ACHN (cell line): Measurements from ENCODE around the gene GSAP.
A peak's percentile ranks its signal among the peaks of the same experiment; 100 is the strongest.

ENCODE experiments used
- DNase-seq: peaks from one replicate; pipeline ENCODE4 v3.0.0-alpha.2; 2015
- in situ Hi-C: cut with HindIII; loops from 2 replicates; pipeline ENCODE4 v1.10.0; 2017; ENCODE audit warnings: low sequenced_read_pairs, low pct_ligation_motif_present, low pct_unique_long_range_greater_than_20kb

Gene GSAP

DNA sequence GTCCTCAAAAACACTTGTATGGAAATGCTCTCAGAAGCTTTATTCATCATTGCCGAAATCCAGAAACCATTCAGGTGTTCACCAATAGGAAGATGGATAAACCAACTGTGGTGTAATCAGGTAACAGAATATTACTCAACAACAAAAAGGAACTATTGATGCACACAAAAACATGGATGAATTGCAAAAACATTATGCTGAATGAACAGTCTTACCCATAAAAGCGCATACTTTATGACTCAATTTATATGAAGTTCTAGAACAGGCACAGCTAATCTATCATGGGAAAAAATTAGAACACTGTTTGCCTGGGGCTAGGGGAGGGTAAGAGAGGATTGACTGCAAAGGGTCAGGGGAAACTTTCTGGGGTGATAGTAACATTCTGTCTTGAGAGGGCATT is 26.9 kb upstream of the GSAP start:
- DNase-seq, result no peak
- in situ Hi-C loops, result no loop called here

DNA sequence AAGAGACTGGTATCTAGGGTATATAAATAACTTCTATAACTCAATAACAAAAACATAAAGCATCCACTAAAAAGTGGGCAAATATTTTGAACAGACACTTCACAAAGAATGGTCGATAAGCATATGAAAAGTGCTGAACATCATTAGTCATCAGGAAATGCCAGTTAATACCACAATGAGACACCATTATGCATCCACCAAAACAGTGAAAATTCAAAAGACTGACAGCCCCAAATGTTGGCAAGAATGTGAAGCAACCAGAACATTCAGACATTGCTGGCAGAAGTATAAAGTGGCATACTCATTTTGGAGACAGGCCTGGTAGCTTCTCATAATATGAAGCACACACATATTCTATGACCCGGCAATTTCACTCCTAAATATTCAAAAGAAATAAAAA is 26.5 kb upstream of the GSAP start:
- in situ Hi-C loops, result no loop called here
- peak; percentile 19 for DNase-seq

DNA sequence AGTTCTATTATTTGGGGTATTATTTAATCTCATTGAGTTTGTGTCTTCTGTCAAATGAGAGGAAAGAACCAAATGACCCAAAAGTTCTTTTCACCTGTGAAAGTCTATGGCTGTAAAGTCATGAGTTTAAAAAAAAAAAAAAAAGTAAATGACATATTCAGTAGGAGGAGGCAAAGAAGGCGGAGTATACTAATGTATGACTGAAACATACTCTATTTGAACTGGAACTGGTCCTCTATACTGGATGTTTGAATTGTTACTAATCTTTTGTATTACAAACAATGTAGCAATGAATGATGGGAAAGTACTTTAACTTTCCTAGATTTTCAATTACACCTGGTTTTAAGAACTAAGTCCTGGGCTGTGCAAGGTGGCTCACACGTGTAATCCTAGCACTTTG is 24.9 kb upstream of the GSAP start:
- in situ Hi-C loops, result no loop called here
- no peak for DNase-seq

DNA sequence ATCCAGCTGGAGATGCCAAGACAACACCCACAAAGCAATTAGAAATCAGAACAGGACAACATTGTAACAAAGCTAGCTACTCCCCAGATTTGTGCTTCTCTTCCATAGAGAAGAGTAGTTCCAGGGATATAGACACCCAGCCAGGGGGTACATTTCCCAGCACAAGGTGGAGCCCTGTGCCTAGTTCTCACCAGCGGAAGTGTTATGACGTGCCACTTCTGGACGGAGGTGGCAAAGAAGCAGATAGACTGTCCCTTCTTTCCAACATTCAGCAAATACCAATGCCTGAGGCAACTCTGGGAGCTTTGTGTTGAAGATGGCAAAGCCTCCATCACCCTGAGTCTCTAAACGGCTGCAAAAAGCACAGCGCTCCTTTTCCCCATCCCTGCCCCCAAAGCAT is 23.4 kb upstream of the GSAP start:
- in situ Hi-C loops, result no loop called here
- DNase-seq, result peak; percentile 58

DNA sequence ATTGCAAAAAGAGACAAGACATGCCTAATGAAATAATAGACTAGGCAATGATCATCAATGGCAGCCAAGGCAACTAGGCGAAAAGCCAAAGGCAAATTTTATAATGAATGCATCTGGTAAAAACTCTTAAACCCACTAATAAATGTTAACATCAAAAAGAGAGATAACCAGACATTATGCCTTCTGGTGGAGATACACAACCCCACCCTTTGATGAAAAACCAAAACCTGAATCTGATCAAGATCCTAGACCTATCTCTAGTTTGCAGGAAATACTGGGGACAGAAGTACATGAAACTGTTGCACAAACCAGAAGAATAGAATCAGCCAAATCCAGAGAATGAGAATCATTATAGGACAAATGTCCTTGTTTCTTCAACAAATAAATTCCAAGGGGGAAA is 22.0 kb upstream of the GSAP start:
- in situ Hi-C loops, result no loop called here
- DNase-seq, result no peak

GRCh38 chr7:77434570-77435275 is 18.6 kb upstream of the GSAP start:
- in situ Hi-C loops, result no loop called here
- no peak for DNase-seq

DNA sequence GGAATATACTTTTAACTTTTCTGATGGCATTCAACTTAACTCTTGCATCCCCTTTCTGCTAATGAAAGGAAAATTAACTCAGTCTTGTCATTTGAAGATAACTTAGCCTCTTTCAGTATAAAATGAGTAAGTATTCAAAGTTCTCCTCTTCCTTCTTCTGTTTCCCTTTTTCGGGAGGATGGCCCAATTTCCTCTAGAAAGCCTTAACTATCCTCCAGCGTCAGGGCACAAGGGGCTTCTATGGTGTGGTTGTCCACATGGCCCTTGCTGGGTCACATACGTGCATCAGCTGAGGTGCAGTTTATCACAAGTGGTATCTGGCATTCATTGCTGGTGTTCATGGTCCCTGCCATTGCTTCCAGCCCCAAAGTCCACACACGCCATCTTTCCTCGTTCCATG is 17.8 kb upstream of the GSAP start:
- in situ Hi-C loops, result no loop called here
- no peak for DNase-seq

DNA sequence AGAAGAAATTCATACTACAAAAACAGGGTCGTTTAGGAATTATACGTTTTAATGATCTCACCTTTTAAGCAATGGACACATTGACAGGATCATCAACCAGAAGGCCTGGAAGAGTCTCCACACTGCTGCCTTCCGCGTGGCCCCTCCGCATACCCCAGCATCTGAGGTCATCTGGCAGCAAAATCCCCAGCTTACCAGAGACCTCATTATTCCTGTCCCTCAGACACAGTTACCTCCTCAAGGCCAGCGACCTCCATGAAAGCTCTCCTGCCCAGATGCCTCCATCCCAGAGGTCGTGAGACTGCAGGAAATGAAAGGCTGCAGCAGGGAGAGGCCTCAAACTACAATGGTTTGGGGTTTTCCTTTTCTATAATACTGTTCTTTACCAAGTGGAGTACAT is 14.8 kb upstream of the GSAP start:
- no peak for DNase-seq
- in situ Hi-C loops, result no loop called here

DNA sequence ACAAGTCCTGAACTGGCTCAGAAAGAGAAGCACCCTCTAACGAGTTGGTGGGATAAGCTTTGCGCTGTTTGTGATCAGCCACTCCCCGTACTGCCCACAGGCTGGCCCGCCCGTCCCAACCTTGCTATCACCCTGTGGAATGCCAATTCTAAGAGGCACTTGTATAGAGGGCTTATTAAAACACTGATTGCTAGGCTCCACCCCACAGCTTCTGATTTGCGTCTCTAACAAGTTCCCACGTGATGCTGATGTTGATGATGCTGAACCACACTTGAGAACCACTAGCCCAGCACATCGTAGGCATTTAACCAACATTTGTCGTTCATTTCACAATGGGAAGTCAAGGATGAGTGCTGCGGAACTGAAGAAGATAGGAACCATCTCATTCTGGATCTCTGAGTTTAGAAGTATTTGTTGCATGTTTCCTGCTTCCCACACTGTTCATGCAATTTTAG is 12.7 kb upstream of the GSAP start:
- DNase-seq, result no peak
- in situ Hi-C loops, result no loop called here

GRCh38 chr7:77427996-77428603 is 12.0 kb upstream of the GSAP start:
- in situ Hi-C loops, result no loop called here
- peak; percentile 69 for DNase-seq

DNA sequence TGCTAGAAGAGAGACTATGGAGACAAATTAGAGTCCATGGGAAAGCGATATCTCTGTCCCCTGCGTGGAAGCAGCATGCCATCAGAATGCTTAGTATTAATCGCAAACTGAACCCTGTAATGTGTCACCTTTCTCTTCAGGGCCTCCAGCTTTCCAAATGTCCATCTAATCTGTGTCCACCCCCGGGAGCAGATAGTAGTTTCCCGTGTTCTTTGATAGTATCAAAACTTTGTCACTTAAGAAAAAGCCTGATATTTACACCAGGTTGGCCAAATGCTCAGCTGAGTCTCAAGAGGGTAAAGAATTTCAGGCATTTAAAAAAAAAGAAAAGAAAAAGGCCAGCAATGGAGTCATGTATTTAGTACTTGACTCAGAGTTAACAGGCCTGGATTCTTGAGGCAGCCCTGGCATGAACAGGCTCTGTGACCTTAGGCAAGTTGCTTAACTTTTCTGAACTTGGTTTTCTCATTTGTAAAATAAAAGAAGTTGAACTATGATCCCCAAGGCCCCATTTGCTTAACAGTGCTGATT is 10.4 kb upstream of the GSAP start:
- in situ Hi-C loops, result no loop called here
- peak; percentile 72 for DNase-seq

DNA sequence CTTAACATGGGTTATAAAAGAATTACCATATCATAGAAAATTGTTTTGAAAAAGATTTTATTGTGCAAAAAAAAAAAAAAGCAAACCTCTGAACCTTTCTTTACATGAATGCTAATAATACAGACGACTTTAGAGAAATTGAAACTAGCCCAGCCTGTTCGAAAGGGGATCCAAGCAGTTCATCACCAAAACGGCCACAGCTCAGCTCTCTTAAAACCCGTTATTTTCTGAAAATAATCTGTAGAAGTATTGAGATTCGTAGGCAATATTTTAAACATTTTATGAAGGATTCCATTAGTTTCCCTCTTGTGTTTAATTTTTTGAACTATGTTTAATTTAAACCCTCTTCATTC is 9.9 kb upstream of the GSAP start:
- DNase-seq, result no peak
- in situ Hi-C loops, result no loop called here

DNA sequence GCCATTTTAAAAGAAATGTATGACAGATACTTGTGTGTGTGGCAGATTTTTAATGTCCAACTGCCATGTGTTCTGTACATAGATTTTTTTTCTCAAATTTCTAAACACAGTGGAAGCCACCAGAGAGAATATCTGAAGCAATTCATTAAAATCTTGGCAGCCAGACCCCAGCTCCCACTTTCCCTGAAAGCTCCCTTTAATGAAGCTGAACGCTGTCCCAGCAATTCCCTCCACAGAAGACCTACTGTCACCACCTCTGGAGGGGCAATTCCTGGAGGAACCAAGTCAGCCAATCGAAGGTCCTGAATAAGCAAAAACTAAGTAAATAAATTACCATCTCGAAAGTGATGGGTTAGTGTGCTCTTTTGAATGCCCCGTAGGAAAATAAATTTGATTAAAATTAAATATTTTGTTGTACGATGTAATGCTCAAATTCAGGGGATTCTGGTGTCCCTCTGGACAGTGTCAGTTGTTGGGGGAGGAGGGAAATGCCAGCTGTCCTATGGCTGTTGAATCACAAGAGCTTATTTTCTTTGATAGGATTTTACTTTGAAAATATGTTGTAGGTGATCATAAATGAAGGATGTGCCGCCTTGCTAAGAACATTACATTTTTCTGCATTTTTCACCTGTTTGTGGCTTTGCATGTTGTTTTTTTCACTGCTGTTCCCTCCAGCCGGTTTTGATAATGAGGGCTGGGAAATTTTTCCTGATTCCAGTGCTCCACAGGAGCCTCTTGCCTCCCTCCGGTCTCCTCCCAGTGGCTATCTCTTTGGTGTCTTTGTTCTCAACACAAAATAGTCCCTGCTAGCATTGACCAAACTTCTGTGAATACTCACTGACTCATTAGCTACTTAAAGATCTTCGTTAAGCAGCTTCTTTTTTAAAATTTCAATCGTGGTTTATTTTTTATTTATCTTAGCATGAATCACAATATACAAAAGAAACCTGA is 9.2 kb upstream of the GSAP start:
- no peak for DNase-seq
- in situ Hi-C loops, result no loop called here

DNA sequence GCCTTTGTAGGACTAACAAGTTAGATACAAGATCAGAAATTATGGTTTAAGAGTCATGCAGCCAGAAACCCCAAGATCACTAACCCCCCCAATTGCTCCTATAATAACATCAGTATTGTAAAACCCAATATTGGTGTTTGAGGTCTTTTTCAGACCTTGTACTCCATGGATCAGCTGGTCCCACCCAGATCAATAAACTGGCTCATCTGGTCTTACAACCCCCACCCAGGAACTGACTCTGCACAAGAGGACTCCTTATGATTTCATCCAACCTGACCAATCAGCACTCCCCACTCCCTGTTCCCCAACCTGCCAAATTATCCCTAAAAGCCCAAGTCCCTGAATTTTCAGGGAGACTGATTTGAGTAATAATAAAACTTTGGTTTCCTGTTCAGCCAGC is 6.4 kb upstream of the GSAP start:
- in situ Hi-C loops, result no loop called here

DNA sequence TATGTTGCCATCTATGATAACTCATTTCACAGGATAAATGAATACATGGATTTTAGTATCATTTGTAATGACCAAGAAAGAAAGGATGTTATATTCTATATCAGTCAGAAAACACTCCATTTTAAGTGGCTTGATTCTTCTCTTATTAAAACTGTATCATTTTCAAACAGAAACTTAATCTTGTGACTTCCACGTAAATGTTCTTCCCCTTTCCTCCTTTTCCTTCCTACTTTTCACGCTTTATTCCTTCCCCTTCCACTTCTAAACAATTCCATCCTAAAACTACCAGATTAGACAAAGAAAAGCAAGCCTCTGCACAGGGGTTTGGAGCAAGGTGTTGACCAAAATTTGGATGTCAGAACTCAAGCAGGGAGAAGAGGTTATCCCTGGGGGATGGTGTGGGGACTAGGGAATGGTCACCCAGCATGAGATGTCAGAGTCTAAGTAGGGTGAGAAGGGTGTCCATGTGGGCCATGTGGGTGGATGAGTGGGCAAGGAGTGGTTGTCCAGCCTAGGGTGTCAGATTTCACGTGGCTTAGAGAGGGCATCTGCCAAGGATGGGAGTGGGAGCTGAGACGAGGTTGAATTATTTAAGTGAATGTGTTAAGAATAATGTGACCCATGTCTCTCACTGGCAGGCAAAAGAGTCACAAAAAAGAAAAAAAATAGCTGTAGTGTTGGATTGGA is 5.0 kb upstream of the GSAP start:
- in situ Hi-C loops, result no loop called here
- no peak for DNase-seq

More for the DNA sequence above, 6.4 kb upstream of the GSAP start:
- no peak for DNase-seq

GRCh38 chr7:77420438-77420837 is 4.3 kb upstream of the GSAP start:
- in situ Hi-C loops, result no loop called here

GRCh38 chr7:77419102-77419501 is 3.0 kb upstream of the GSAP start:
- DNase-seq, result no peak
- in situ Hi-C loops, result no loop called here

More at GRCh38 chr7:77420438-77420837, 4.3 kb upstream of the GSAP start:
- DNase-seq, result no peak

DNA sequence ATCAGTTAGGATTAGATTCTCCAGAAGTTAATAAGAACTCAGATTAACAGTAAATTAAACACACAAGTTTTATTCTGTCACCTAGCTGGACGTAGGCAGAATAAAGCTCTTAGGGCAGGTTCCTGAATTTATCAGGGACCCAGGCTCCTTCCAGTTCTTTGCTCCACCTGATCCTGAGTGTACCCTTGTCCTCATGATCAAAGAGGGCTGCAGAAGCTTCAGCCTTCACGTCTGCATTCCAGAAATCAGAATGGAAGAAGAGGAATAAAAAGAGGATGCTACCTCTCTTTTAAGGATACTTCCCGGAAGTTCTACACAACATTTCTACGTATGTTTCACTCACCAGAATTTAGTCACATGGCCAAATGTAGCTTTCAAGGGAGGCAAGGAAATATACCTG is 1.7 kb upstream of the GSAP start:
- DNase-seq, result no peak

More for the DNA sequence above, 1.7 kb upstream of the GSAP start:
- in situ Hi-C loops, result no loop called here
